Left lobe of liver (tissue), 2 donors: ENCODE data around the gene SCGB1C1. TPM values are rescaled to one million over a fixed set of nuclear protein-coding genes. Genes with fewer than 3 reads are reported as not detected.
"Not testable (repeated sequence)": the region's sequence is repeated elsewhere in the genome, so short reads cannot be mapped to it uniquely, and the experiment has no call there.

Experiments used
- ATAC-seq: fragments of 200-7000 bp; cut with Tn5 transposase; one replicate; pipeline ENCODE4 v1.9.1; 2020; ENCODE audit warnings: mild to moderate bottlenecking, moderate library complexity
- DNase-seq: peaks from one replicate; pipeline ENCODE4 v3.0.0-alpha.2; 2020; ENCODE audit warnings: low spot score
- total RNA-seq: library from RNA; stranded (reverse); gene quantifications from one replicate; pipeline ENCODE4 v1.2.1, GENCODE V29; 2021
- donor health status: DM: no; HTN: no; CAD: no; lungs with moderate emphysema.
- donor health status: DM: no; HTN: yes; CAD: no.

The SCGB1C1 gene
- total RNA-seq, 1 donor from 2014 or later, result not detected

- ATAC-seq (peak; percentile 90), DNase-seq (peak; percentile 88)
Measured at GRCh38 chr11:236774-237767, 44.2 kb downstream of the SCGB1C1 start, which contains the start of gene PSMD13. PSMD13 (plus strand) TSS chr11:236976; CDS start chr11:237050, 74 bp downstream.

GRCh38 chr11:238346-238745 lies 45.5 kb downstream of the SCGB1C1 start:
- ATAC-seq, DNase-seq: not testable (repeated sequence)

DNA sequence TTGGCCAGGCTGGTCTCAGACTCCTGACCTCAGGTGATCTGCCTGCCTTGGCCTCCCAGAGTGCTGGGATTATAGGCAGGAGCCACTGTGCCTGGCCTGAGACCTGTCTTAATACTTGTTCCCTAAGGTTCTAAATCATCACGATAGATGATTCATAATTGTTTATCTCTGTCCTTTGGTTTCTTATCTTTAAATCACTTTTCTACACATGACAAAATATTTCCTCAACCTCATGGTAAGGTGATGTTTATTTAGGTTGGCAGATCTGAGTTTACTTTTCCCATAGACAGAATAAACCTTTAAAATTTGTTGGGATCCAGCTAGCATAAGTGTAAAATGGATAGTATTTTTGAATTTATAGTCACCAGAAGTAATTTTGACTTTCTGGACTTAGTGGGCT lies 47.4 kb downstream of the SCGB1C1 start:
- DNase-seq (peak; percentile 6), ATAC-seq (no peak)

DNA sequence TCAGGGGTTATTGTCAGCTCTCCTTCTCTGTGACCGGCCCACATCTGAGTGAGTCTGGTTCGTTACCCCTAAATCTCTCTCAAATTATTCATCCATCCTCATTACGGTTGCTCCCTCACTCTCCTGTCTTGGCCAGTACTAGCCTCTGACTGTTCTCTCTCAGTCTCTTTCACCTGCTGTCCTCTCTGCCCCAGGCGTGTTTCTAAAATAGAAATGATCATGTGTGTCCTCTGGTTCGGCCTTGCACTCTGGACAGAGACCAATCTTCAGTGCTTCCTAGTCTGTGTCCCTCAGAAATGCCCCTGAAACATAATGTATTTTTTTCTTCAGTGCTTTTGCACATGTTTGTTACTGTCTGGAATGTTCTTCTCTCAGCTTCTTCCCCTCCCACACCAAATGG lies 48.8 kb downstream of the SCGB1C1 start:
- ATAC-seq, result no peak
- peak; percentile 7 for DNase-seq

Other genes starting within 250 kb of the SCGB1C1 start
- 33.6 TPM for gene BET1L, start 14.3 kb downstream of the SCGB1C1 start, total RNA-seq
- 31.4 TPM for gene RIC8A, start 14.6 kb downstream of the SCGB1C1 start, total RNA-seq
- 21.4 TPM for gene SIRT3, start 43.3 kb downstream of the SCGB1C1 start, total RNA-seq
- 49.5 TPM for gene PSMD13, start 43.9 kb downstream of the SCGB1C1 start, total RNA-seq
- 1.9 TPM for gene NLRP6, start 85.3 kb downstream of the SCGB1C1 start, total RNA-seq
- gene PGGHG, start 96.0 kb downstream of the SCGB1C1 start, total RNA-seq, result 37.0 TPM
- gene IFITM5, start 106.4 kb downstream of the SCGB1C1 start, total RNA-seq, result not detected
- 354 TPM for gene IFITM2, start 114.7 kb downstream of the SCGB1C1 start, total RNA-seq
- gene IFITM1, start 121.0 kb downstream of the SCGB1C1 start, total RNA-seq, result 29.2 TPM
- 488 TPM for gene IFITM3, start 127.8 kb downstream of the SCGB1C1 start, total RNA-seq
- gene B4GALNT4, start 176.4 kb downstream of the SCGB1C1 start, total RNA-seq, result 0.28 TPM
- 1.2 TPM for gene PKP3, start 201.1 kb downstream of the SCGB1C1 start, total RNA-seq
- 96.2 TPM for gene SIGIRR, start 221.9 kb downstream of the SCGB1C1 start, total RNA-seq
- 0.83 TPM for gene ANO9, start 248.9 kb downstream of the SCGB1C1 start, total RNA-seq